HG02943 (cell line): ENCODE data around the gene USP7.

Experiments
- ATAC-seq: cut with Tn5 transposase; IDR thresholded peaks from one replicate; pipeline ENCODE4 v1.9.1; 2021; ENCODE audit warnings: mild to moderate bottlenecking, low read depth, moderate library complexity; ENCODE audit not compliant: unreplicated experiment

Gene USP7

DNA sequence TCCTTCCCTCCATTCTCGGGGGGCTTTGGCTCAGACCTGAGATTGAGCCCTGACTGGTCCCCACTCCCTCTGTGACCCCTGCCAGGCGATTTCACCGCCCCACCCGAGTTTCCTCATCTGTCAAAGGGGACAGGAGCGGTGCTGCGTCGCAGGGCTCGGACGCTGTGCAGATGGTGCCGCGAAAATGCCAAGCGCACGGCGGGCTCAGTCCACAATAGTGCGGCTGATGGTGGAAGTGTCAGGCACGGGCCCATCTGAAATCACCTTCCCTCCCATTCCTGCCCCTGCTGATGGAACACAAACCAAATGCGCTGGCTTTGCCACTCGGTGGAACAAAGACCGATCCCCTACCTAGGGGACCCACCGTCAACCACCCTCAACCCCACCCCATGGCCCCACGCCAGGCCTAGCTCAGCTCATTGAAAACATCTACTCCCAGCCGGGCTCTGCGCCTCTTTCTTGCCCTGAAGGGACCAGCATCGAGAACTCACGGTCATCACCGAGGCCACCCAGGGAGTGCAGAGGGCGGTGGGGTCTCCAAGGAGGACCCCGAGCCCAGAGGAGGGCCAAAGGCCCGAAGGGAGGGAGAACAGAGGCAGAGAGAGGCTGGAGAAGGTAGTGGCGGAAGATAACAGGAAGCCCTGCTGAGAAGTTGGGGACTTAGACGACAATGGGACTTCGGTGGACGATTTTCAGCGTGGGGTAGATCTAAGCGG is 96.3 kb downstream of the USP7 start:
- no peak for ATAC-seq

DNA sequence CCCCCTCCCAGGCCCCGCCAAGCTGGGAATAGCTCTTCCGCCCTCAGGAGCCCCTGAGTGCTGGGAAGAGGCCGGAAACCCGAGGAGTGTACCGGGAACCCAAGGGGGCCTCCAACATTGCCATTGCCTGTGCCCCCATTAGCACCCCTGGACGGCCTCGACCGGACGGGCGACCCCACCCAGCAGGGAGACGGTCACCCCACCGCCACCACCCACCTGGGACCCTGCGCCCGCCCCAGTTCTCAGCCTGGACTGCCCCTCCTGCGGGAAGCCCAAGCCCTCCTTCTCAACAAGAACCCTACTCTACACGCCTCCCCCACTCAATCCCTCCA is 96.9 kb downstream of the USP7 start:
- ATAC-seq, result no peak

DNA sequence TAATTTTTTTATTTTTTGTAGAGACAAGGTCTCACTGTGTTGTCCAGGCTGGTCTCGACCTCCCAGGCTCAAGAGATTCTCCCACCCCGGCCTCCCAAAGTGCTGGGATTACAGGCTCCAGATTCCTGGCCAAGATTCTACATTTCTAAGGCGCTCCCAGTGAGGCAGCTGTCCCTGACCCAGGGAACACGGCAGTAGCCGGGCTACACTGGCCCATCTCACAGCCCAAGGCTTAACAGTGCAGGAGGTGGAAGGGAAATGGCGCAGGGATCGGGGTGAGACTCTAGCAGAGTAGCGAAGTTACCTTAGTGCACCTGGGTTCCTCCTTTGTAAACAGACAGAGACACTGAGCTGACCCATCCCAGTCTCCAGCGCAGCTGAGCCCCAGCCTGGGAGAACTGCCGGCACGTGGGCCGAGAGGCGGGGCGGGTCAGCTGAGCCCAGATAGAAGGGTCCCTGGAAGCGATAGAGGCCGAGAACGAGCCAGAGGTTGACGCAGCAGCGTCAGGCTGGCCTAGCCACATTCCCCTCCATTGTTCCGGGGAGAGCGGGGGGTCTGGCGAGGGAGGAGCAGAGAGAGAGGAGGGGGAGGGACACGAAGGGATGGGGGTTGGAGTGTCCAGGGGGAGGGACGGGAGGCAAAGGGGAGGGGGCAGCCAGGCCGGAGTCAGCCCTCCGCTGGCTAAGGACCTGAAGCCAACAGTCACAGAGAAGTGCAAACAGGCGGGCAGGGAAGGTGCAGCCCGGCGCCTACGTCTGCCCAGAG is 97.4 kb downstream of the USP7 start:
- ATAC-seq, result no peak

DNA sequence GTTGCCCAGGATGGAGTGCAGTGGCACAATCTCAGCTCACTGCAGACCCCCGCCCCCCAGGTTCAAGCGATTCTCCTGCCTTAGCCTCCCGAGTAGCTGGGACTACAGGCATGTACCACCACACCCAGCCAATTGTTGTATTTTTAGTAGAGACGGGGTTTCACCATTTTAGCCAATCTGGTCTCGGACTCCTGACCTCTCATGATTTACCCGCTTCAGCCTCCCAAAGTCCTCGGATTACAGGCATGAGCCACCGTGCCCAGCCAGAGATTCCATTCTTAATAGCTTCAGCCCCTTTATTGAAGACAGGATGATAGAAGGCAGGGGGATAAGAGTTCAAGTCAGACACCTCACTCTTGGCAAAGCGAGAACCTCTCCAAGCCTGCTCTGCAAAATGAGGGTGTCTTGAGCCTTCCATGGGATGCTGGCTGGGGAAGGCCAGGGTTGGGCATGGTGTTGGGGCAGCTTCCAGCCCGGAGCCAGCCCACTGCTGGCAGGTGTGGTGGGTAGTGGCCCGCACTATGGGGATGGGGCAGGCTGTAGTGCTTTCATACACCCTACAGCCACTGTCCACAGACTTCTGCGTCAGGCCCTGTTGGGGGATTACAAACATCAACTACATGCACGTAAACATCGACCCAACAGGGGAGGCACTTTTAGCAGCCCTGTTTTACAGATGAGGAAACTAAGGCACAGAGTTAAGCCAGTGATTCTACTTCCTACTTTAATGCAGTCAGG is 98.4 kb downstream of the USP7 start:
- ATAC-seq, result no peak

DNA sequence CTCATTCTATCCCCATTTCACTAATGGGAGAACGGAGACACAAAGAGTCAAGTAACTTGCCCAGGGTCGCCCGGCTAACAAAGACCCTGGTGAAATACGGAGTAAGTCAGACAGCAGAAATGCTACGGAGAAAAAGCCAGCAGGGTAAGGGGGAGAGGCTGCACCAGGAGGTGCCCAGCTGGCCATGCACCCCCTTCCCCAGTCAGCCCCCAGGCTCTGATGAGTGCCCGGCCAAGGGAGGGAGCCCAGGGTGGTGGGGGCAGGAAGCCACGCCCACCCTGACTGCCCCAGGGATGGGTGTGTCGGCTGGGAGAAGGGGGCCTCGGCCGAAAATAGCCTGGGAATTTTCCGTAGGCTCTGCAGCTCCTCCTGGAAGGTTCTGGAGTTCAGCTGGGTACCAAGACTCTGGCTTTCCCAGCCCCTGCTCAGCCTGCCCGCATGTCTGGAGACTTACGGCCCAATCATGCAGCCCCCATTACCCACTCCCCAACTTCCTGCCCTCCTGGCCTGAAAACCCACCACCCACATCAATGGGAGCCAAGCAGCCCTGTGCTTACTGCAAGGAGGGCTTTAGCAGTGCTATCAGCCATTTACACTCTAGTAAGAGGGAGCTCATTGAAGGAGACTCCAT is 99.1 kb downstream of the USP7 start:
- no peak for ATAC-seq

DNA sequence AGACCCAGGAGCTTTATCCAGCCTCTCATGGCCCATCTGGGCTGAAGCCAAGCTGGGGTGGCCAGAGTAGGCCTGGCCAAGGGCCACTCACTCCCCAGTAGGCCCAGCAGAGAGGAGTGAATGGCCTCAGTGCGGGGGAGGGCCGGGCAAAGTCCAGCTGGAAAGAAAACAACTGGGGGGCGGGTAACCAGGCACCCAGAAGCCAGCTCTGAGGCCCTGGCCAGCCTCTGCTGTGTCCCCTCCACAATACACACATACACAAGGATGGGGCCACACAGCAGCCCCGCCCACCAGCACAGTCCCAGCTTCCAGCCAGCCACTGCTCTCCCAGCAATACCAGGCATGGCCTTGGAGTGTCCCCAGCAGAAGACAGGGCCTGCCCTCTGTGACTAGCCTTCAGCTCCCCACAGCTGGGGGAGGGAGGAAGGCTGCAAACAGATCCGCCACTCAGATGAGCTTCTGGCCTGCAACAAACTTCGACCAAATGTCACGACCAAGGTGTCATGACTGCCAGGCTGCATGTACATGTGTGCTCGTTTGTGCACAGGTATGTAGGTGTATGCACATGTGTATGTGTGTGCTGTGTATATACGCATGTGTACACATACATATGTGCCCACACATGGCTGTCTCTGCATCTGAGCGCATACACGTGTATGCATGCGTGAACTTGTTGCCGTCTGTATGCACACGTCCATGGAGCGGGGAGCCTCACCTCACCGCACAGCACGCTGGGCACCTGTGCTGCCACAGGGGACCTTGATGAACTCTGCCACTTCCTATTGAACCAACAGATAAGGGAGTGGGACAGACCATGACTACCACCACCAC is 99.9 kb downstream of the USP7 start:
- no peak for ATAC-seq

DNA sequence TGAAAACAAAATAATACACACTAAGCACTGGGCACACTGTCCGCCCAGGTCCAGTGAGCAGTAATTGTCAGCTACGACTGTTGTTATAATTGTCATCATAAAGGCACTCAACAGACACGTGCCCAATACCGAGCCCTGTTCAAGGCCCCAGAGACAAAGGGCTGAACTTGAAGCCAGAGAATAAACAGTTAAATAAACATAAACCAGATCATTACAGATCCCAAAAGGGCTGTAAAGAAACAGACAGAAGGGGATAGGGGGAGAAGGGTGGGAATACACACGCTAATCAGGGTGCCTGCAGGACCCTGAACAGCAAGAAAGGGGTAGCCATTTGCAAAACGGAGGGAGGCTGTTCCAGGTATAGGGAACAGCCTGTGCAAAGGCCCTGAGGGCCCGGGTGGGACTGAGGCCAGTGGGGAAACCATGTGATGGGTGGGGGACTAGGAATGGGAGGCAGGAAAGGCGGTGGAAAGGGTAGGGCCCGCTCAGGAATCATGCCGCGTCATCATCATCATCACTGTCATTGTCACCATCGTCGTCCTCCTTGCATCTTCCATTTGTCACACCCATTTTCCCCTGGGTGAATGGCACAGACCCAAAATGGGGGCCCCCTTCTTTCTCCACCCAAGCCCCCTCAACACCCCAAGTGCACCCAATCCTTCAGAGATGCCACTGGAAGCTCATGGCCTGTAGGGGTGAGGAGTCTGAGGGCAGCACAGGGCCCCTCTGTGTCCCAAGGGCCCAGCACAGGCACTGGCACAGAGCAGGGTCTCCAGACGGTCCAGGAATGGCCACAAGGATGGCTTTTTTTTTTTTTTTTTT is 101.2 kb downstream of the USP7 start:
- no peak for ATAC-seq

DNA sequence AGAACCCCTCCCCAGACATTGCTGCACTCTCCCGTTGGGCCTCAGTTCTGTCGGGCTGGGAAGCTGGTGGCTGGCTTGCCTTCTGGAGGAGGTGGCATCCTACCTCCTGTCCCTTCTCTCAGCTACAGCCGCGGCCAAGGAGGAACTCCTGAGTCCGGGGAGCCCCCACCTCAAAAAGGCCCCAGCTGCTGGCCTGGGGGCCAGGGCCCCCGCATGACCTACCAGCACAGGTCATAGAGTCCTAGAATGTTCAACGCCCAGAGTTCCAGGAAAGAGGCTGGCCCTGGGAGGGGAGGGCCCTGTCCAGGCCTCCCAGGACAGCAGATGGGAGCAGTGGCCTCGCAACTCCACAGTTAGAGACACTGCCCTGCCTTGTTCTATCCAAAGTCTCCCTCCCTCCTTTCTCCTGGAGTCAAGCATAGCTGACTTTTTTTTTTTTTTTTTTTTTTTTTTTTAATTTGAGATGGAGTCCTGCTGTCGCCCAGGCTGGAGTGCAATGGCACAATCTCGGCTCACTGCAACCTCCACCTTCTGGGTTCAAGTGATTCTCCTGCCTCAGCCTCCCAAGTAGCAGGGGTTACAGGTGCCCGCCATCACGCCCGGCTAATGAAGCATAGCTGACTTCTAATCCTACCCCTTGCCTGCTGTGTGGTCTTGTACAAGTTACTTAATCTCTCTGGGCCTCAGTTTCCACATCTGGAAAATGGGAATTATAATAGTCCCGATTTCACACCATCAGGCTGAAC is 102.0 kb downstream of the USP7 start:
- no peak for ATAC-seq

DNA sequence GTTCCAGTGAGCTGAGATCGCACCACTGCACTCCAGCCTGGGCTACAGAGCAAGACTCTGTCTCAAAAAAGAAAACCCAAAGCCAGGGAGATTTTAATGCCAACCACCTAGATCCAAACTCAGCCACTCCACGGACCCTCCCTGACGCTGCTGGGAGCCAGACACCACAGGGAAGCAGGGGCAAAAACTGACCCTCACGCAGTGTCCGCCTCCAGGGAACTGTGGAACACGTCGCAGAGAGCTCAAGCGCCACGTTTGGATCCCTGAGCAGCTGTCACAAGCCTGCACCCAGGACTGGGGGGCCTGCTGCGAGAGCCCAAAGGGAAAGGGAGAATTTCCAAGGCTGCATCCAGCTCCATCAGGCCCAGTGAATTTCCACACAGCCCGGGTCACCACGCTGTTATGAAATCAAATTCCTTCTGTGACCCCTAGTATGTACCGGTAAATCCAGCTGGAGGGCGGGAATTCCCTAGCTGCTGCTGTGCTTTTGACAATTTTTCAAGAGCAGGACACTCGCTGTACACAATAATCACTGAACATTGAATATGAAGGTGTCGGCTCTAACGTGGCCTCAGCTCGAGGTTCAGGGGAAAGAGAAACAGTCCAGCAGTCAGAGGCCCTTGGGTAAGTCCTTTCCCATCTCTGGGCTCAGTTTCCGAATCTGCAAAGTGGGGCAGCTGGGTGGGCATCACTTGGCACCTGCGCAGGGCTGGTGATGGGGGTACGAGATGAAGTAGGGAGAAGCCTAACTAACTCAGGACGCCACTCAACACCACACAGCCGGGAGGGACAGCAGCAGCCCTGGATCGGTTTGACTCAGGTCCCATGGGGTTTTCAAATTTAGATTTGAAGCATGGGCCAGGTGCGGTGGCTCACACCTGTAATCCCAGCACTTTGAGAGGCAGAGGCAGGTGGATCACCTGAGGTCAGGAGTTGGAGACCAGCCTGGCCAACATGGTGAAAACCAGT is 103.5 kb downstream of the USP7 start:
- no peak for ATAC-seq

DNA sequence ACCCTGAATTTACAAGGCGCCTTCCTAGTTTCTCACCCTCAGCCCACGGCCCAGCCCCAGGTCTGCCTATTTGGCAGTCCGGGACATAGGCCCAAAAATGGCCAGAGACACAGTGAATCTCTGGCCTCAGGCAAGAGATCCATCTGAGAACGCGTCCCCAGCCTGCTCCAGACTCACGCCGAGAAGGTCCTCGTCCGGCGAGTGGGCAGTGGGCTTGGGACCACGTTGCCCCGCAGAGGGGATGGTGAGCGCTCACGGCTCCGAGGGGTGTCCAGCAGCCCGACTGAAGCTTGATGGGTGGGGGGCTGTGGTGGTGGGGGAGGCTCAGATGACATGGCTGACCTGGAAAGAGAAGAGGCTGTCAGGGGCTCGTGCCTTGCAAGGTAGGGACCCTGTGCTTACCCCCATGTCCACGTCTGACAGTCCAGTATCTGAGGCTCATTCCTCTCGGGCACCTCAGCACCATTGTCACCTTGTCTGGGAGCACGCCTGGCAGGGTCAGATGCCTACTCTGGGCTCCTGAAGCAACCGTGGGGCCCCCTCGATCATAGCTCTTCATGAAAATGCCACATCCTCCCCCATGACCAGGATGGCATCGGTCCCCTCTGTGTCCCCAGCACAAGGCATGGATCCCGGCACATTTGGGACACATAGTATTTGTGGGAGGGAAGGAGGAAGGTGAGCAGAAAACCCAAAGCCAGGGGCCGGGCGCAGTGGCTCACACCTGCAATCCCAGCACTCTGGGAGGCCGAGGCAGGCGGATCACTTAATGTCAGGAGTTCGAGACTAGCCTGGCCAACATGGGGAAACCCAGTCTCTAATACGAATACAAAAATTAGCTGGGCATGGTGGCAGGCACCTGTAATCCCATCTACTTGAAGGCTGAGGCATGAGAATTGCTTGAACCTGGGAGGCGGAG is 104.5 kb downstream of the USP7 start:
- ATAC-seq, result no peak

DNA sequence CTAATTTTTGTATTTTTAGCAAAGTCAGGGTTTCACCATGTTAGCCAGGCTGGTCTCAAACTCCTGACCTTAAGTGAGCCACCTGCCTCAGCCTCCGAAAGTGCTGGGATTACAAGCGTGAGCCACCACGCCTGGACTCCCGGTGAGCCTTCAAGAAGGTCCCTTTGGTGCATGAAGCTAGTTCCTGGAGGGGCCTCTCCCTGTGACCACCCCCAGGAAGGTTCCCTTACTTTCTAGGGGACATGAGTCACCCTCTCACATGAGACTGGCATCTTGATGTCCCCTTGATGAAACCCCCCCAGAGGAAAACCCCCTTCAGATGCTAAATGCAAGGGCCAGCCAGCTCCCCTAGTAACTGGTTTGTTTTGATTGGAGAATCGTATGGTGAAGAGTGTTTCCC is 107.7 kb downstream of the USP7 start:
- ATAC-seq, result no peak

DNA sequence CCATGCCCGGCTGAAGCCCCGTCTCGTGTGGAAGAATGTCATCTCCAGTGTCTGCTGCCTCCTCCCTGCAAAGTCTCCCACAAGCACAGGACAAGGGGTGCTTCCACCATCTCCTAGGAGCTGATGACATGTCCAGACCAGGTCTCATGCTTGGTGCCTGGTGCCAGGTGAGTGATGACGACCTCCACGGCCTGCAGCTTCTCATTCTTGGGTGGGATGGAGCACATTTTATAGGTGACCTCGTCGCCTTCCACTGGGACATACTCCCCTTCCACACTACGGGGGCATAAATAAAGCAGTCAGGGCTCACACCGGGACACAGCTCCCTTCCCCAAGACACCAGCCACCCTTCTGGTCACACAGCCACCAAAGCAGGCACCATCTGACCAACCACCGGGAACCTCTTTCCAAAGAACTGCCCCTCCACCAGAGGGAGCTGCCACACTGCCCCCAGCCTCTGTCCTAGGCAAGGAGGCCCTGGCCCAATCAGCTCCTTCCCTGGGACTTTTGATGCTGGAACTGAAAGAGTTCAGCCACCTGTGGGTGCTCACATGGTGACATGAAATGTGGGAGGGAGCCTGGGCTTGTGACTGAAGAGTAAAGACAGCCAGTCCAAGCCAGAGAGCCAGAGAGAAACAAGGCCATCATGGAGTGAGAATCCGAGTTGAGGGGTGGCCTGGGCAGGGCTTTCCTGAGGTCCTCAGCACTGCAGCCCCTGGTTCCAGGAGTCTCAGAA is 108.5 kb downstream of the USP7 start:
- ATAC-seq, result no peak

DNA sequence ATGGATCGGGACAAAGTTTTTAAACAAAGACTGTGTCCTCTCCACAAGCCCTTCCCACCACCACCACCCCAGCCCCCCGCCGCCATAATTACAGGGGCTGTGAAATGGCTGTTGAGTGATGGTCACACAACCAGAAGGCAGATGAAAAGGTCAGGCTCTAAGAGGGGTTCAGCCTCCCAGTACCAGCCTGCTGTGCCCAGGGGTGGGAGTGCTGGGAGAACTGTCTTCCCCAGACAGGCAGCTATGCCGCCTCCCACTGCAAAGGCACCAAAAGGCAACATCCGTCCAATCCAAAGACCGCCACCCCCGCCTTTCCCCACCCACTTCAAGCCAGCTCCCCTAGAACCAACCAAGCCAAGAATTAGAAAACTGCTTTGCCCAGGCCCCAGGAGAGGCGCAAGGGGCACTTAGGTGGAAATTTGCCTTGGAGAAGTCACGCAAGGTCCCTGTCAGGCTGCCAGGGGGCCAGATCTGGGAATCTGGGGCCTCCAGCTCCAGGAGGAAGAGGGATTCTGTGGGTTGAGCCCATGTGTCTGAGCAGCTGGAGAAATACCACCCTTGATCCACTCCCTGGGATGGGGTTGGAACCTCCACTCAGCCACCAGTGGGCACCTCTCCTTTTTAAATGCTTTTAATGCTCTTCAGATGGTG is 109.3 kb downstream of the USP7 start:
- no peak for ATAC-seq

DNA sequence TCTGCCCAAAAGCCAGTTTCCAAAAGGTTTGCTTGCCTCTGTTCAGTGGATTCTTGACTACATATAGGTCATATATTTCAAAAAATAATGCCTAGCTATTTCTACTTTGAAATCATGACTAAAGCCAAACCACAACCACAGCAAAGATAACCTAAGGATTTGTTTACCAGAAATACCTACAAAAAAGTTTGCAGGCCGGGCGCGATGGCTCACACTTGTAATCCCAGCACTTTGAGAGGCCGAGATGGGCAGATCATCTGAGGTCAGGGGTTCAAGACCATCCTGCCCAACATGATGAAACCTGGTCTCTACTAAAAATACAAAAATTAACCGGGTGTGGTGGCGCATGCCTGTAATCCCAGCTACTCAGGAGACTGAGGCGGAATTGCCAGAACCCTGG is 110.1 kb downstream of the USP7 start:
- no peak for ATAC-seq

DNA sequence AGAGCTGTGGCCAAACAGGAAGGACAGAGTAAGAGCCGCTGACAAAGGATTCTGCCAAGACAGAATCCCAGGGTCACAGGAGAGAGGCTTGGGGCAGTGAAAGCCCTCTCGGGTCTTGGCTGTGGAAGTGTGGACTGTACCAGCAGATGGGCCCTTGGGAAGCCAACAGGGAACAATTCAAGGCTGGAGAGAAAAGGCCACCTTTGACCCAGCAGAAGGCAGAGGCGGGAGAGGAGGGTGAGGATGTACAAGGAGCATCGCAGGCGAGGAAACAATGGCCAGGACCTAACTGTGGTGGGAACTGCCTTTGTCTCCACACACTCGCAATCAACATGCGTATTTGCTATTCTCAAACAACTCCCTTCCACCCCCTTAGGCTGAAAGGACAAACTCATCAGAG is 110.6 kb downstream of the USP7 start:
- no peak for ATAC-seq
